Esophagus squamous epithelium (tissue), 4 donors: Measurements from ENCODE around the gene CCDC141.

Source experiments
- CTCF ChIP-seq, 6 experiments: fragments of 450-650 bp in 4 of 6; fragments of 200-600 bp in 2 of 6; sonication (generic) in 2 of 6; IDR thresholded peaks; one replicate each; pipeline ENCODE4 v1.5.1; 2016 to 2019; ENCODE audit warnings: antibody characterized with exemption in 6 of 6, mild to moderate bottlenecking in 4 of 6, moderate library complexity in 4 of 6
- POLR2A ChIP-seq, 4 donors: fragments of 450-650 bp; IDR thresholded peaks; one replicate each; pipeline ENCODE4 v1.6.1; 2017; ENCODE audit warnings: antibody characterized with exemption in 4 of 4, mild to moderate bottlenecking in 4 of 4, moderate library complexity in 3 of 4

DNA sequence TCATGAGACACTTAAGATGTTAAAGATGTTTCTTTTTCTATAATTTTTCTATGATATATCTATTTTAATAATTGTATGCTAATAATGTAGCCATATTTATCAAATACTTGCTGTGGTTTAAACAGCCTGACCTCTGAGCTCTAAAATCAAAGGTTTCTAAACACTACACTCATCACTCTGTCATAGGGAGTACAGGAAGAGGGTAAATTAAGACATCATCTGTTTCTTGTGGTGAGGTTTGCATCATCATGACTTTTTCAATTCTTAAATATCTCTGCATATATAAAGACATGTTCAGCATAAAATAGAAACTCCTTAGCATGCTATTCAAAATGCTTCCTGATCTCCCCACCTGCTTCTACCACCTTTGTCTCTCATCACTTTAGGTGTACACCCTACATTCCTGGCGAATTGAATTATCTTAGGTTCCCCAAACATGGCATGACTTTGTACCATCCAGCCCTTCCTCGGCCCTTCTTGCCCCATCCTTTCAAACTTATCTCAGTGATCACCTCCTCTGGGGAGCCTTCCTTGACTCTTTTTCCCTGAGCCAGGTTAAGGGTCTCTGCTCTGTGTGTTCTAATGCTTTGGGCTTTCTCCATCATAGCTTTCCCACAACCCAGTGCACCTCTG lies 137.4 kb downstream of the CCDC141 start:
- TF ChIP-seq CTCF (IDR thresholded peaks at IDR 0.05) (no peak), POLR2A (IDR thresholded peaks at IDR 0.05) (no peak)
